AG20443 (cell line): ENCODE measurements around the gene NTSR1.

ENCODE experiments used
- DNase-seq: peaks from one replicate; pipeline ENCODE4 v3.0.0; 2012; ENCODE audit warnings: low spot score, mixed read lengths

Gene NTSR1

DNA sequence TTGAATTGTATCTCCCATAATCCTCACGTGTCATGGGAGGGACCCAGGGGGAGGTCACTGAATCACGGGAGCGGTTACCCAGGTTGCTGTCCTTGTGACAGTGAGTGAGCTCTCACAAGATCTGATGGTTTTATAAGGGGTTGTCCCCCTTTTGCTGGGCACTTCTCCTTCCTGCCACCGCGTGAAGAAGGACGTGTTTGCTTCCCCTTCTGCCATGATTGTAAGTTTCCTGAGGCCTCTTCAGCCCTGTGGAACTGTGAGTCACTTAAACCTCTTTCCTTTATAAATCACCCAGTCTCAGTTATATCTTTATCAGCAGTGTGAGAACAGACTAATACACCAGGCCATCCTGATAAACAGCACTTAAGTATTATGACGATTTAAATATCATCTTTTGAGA lies 78.7 kb downstream of the NTSR1 start:
- no peak for DNase-seq

DNA sequence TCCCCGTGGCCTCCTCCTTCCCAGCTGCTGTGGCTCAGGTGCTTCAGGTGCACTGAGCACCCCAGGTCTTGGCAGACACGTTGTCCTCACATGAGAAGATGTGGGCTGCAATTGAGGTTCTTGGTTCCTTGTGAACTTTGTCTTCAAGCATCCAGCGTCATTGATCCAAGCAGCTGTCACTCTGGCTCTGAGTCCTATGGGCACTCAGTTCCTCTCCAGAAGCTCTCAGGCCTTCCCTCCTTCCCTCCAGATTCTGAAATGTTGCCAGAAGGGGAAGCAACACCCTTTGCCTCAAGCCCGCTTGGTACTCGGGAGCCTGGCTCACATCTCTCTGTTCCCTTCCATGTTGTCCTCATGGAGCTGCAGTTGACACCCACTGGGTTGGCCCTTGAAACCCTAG lies 79.2 kb downstream of the NTSR1 start:
- no peak for DNase-seq

DNA sequence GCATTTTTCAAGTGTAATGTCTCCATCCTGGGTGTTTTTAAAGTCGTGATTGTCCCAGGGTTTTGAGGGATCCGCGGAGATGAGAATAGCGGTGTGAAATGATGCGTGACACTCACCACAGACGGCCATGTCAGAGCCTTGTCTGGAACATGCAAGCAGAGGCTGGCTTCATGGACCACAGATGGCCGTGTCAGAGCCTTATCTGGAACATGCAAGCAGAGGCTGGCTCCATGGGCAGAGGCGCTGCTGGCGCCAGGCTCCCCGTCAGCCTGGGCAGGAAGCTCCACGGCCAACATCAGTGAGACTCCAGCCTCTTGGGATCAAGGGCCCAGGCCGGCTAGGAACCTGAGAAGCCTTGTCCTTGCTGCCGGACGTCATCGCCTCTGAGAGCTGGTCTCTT lies 80.0 kb downstream of the NTSR1 start:
- DNase-seq, result no peak

DNA sequence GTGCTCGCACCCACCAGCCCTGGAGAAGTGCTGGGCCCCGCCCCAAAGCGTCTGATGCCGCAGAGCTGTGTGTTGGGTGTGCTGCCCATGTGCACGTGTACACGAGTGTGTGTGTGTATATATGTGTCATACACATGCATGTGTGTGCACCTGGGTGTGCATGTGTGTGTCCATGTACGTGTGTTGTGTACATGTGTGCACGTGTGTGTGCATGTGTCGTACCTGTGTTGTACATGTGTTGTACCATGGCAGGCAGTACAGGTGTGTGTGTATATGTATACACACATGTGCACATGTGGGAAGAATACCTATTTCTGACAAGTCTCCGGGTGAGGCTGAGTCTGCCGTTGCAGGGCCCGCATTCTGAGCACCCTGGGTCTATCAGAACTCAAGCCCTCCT lies 81.4 kb downstream of the NTSR1 start:
- no peak for DNase-seq

DNA sequence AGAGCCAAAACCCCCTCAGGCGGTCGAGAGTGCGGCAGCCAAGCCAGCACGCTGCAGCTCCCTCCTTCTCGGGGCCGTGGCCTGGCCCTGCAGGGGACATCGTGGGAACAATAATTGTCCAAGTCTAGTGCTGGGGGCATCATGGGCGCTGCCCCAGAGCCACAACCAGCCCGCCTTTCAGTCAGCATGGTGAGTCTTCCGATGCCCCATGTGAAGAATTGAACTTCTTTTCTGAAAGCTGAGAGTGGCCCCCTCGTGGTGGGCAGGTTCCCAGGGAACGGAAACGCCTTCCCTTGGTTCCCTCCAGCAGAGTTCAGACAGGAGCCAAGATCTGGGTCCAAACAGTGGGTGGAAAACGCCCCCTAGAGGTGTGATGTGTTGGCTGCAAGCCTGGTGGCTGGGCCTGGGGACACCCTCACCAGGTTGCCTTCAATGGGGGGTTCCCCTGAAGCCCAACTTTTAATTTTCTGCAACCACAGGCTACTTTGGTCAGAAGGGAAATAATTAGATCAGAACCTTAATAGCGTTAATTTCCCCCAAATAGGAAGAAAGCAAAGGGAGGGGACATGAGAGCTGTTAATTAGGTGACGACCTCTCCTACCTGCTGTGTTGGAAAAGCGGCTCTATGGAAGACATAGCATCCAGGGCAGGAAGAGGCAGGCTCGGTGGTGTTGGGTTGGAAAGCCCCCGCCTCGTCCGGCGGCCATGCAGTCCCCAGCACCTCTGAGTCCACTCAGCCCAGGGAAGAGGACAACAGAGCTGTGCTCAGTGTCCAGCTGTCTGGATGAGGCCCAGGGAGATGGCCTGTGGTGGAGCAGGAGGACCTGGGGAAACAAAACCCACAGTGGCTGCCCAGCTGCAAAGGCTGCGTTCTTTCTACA lies 82.9 kb downstream of the NTSR1 start:
- peak; percentile 79 for DNase-seq

GRCh38 chr20:62792182-62792939 lies 83.7 kb downstream of the NTSR1 start:
- DNase-seq, result peak; percentile 42

DNA sequence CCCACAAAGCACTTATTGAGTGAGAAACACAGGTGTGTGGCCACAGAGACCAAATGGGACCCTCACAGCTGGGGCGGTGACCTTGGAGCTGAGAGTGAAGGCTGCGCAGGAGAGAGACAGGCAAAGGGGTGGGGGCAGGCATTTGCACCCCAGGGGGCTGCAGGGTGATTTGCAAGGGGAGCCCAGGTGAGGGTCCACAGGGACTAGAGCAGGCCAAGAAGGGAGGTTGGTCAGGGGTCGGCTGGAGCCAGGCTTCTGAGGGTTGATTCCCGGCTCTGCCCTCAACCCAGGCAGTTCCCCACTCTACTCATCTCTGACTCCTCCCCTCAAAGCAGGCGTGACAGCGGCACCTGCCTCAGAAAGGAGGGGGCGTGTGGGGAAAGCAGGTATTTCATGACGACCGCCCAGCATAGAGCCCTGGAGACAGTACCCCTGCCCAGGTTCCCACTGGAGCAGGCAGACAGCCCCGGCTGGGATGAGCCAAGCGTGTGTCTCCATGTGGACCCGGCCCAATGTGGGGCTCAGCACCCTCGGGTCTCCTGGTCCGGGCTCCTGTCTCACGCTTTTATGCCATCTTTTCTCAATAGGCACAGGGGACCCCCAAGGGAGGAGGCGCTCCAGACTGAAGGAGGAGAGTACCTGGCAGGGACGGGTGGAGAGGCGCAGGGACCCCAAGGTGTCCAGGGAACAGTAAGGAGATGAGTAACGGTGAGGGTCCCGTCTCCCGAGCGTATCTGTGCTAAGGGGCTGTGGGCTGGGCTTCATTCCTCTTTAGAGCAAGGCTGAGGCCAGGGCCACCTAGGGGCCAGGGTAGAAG lies 84.5 kb downstream of the NTSR1 start:
- no peak for DNase-seq

GRCh38 chr20:62793757-62794006 lies 85.0 kb downstream of the NTSR1 start:
- DNase-seq, result no peak

DNA sequence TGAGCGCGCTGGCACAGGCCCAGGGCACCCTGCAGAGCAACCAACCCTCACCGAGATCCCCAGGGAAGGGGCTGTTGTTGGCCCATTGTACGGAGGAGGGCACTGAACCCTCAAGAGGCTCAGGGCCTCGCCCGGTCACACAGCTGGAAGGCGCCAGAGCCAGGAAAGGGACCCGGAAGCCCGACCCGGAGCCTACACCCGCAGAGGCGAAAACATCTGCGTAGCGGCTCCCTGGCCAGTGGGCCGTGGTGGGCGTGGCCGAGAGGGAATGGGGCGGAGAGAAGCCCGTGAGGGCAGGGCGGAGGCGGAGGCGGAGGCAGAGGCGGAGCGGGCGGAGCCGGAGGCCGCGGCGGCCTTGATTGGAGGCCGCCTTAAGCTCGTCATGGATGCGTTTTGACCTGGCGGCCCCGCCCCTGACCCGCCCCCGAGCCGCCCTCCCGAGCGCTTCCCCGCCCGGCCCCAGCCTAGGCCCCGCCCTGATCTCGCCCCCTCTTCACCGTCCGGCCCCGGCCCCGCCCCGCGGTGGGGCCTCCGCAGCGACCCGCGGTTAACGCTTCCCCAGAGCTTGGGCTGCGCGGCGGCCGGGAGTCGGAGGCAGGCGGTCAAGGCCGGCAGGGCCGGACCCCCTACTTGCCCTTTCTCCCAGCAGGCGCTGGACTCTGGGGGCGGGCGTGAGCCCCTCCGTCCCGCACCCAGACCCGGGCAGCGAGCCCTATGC lies 85.5 kb downstream of the NTSR1 start:
- peak; percentile 98 for DNase-seq

DNA sequence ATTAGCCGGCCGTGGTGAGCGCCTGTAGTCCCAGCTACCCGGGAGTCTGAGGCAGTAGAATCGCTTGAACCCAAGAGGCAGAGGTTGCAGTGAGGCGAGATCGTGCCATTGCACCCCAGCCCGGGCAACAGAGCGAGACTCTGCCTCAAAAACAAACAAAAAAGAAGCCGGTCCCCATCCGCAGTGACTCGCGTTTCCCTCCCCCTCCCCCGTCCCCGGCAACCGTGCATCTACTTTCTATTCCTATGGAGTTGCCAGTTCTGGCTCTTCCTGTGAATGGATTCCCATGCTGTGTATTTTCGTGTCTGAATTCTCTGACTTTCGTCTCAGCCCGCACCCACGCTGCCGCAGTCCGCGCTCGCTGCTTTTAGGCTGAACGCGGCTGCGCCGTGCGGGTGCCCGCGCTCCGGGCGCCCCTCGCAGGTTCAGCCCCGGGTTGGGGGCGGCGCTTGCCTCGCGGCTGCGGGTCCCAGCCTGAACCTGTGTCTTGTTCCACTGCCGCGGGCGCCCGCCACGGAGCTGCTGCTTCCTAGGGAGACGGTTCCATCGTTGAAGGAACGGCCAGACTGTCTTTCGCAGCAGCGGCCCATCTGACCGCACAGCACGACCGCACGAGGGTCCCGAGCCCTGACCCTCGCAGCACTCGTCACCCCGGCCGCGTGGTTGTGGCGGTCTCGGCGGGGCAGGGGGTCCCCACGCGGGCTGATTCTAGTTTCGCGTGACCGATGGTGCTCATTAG lies 86.6 kb downstream of the NTSR1 start:
- no peak for DNase-seq

DNA sequence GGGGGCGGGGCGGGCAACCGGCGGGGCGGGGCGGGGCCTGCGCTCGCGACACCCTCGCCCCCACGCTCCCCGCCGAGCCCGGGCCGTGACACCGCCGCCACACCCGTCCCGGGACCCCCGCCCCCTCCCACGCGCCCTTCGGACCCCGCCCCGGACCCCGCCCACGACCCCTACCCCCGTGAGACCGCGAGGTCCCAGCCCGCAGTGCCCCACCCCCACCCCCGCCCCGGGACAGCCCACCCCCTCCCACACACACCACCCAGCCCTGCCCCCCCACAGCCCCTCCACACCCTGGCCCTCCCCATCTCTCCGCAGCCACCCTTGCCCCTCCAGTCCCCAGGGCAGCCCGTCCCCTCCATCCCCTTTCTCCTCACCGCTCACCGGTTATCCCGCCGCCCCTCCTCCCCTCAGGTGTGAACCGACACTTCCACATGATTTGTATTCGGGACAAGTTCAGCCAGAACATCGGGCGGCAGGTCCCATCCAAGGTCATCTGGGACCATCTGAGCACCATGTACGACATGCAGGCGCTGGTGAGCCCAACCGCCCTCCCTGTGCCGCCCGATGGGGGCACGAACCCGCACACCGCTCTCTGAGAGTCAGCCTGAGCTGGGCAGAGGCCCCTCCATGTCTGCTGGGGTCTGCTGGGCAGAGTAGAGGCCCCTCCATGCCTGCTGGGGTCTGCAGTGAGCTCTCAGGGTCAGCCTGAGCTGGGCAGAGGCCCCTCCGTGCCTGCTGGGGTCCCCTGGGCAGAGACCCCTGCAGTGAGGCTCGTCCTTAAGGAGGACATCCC lies 88.3 kb downstream of the NTSR1 start:
- DNase-seq, result no peak

GRCh38 chr20:62797671-62798532 lies 89.3 kb downstream of the NTSR1 start:
- DNase-seq, result no peak

DNA sequence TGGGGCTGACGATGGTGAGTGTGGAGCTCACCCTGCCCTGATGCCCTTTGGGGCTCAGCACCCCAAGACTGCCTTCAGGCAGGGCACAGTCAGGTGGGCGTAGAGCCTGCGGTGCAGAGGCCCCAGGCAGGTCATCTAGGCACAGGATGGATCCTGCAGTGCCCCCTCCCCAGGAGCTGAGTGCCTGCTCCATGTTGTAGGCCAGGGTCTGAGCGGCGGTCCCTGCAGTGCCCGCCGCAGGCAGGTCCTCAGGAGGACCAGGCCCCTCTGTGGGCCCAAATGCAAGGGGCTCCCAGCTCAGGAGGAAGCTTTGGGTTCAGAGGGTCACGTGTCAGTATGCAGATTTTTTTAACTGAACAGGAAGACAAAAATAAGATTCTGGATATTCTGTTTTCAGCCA lies 90.4 kb downstream of the NTSR1 start:
- DNase-seq, result no peak

- no peak for DNase-seq
Observed at GRCh38 chr20:62799459-62799858, 90.8 kb downstream of the NTSR1 start.

- DNase-seq, result no peak
Observed at GRCh38 chr20:62799873-62800272, 91.2 kb downstream of the NTSR1 start.

DNA sequence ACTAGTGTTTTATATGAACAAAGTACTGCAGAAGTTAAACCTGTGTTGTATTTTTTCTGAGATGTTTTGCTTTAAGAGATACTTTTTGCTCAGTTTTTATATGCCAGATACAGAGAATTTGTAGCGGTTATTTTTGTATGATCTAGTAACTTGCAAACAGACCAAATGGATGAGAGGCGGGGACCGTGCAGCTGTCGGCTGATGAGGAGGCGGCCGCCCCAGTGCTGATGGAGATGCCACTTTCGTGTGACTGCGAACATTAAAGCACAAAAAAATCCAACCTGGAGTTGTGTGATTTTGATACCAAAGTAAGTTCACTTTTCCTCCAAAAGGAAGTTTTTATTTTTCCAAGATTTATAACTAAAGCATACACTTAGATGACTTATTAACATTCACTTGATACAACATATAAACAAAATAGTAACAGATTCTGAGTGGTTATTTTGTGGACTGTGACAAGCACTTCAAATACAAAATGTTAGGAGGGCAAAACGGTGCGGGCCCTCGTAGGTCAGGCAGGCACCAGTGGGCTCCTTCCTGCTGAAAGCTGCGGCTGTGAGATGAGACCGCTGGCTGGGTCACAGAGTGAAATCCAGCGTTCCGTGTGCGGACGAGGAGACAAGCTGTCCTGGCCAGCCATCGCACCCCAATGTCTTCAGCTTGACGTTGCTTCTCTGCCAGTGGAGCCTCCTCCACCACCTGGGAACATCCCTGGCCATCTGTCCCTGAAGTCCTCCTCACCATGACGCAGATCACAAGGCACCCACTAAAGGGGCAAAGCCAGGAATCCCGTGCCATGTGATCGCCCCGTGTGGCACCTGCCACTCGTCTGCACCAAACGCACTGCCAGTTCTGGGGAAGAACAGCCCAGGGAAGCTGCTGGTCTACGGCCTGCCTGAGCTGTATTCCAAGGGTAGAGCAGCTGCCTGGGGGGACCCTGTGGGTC lies 92.0 kb downstream of the NTSR1 start:
- DNase-seq, result no peak

DNA sequence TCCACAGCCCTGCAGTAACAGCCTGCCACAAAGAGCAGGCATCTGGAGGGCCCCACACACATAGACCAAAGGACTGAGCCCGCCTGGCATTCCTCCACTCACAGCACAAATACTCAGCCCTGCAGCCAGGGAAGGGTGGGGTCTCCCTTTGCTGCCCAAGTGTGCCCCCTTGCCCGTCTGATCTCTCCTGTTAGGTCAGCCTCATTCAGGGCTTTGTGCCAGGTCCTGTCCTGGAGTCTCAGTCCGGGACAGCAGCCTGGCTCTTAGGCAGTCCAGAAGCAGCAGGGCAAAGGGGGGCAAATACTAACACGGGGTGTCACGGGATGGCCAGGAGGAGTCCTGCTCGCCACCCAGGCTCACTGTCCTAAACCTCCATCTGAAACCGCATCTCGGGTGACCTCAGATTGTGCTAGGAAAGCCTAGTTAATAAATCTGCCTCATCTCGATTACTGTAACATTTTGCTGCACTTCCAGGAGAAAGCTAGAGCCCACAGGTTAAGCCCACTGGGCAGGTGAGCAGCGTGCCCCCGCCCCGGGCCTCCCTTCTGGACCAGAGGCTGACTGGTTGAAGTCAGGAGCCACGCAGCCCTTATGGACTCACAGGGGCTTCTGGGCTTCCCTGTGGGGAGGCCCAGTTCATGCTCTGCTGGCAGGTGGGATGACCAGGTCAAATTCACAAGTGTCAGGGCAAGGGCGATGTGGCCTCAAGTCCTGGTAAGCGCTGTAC lies 92.8 kb downstream of the NTSR1 start:
- no peak for DNase-seq
